GM15510 (cell line): Measurements from ENCODE around the gene CYB5R2.

Experiments used
- POLR2A ChIP-seq: IDR thresholded peaks from 3 replicates; pipeline ENCODE4 v1.6.1; 2011; ENCODE audit warnings: borderline replicate concordance; ENCODE audit not compliant: insufficient read length; ENCODE audit errors: extremely low read depth

The CYB5R2 gene

DNA sequence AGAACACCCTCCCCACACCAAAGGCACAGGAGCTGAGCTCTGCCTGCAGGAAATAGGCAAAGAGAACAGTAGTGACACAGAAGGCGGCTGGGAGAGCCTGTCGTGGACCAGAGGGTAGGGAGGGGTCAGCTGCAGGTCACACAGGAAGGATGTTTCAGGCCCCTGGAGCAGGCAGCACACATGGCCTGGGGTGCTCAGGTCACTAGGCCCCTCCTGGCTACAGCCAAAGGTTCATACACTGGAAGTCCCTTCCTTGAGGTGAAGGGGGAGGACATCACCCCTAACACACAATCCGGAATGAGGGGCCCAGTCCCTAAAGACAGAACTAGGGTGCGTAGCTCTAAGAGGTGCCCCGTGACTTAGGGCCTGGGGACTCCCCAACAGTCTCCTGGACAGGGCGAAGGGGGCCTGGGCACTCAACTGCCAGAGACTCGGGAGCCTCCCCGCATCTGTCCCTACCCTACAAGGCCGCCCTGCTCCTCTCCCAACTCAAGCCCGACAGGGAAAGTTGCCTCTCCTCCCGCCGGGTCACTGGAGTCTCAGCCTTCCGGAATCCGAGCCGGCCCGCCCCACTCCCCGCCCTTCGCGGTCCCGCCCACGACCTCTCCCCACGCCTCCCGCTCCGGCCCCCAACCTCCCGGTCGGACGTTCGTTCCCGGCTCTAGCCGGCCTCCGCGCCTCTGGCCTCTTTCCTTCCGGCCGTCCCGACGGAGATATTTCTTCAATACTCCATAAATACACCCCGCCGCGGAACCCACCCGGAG lies at the start of gene CYB5R2:
Gene CYB5R2, minus strand, starts transcription at position 541 of the 764 bp plus-strand sequence. CDS start 675 bp downstream, outside the sequence.
- no peak for TF ChIP-seq POLR2A

DNA sequence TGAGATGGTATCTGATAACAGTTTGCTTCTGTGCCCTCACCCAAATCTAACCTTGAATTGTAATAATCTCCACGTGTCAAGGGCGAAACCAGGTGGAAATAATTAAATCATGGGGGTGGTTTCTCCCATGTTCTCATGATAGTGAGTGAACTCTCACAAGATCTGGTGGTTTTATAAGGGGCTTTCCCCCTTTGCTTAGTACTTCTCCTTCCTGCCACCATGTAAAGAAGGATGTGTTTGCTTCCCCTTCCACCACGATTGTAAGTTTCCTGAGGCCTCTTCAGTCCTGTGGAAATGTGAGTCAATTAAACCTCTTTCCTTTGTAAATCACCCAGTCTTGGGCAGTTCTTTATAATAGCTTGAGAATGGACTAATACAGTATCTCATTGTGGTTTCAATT lies 41.5 kb upstream of the CYB5R2 start:
- no peak for TF ChIP-seq POLR2A

DNA sequence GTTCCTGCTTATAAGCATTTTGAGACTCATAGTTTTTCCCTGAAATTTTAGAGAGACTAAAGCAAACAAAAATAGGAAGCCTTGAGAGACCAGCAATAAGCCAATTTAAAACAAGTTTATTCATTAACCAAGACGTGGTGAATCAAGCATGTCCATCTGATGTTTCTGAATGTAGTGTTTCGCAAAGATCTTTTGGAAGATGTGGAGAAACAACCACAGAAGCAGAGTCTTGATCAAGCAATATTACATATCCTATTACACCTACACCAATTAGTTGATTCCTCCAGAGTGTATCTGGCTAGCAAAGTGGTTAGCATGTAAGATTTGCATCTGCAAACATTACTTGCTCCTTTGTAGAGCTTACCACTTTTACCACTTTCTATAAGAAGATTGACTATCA lies 33.1 kb upstream of the CYB5R2 start, which contains the start of gene OVCH2:
Gene OVCH2, minus strand, starts transcription at position 101 of the 400 bp plus-strand sequence. Its CDS starts 83 bp downstream, at position 18.
- no peak for TF ChIP-seq POLR2A

DNA sequence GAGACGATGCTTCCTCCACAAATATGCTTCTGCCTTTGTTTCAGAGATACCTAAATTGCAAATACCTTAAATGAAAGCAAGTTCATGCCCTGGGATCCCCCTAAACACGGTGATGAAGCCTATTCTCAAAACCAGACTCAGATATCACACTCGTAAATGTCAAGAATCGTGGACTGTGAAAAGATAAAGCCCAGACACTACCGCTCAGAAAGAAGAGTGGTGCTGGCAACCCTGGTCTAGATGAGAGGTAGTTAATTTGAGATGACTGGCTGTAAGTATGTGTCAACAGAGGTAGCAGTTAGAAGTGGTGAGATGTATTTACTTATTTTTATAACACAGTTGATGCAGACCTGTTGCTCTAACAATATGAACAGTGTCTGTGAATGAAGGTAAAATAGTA lies 30.4 kb upstream of the CYB5R2 start:
- no peak for TF ChIP-seq POLR2A

DNA sequence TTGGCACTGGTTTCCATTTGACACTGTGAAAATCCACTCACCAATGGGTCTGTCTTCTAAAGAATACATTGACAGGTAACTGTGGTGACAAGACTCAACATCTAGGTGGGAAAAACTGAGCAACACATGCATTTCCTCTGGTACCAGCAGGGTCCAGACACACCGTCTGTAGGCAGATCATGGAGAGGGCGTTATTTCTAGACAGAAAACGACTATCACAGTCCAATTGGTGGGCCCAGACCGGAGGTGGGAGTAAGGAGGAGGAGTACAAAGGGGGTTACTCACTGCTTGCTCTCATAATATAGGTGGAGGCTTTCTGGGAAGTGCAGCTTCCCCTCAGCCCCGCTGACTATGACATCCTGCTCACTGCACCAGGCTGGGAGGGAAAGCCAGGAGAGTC lies 23.1 kb upstream of the CYB5R2 start:
- no peak for TF ChIP-seq POLR2A

DNA sequence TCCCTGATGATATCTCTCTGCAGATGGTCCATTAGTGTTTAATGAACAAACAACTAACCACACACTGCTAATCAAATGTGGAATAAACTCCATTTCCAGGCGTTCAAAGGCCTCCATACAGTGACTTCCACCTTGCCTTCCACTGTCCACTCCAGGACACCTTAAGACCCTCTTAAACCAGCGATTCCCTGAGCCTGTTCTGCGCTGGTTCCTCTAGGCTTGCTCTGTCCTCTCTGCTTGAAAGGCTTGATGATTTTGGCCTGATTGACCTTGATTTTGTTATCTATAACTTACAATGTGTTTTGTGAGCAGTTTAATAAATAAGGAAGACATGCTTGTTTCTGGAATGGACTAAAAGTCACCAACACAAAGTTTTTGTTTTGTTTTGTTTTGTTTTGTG lies 20.9 kb upstream of the CYB5R2 start:
- TF ChIP-seq POLR2A, result no peak

DNA sequence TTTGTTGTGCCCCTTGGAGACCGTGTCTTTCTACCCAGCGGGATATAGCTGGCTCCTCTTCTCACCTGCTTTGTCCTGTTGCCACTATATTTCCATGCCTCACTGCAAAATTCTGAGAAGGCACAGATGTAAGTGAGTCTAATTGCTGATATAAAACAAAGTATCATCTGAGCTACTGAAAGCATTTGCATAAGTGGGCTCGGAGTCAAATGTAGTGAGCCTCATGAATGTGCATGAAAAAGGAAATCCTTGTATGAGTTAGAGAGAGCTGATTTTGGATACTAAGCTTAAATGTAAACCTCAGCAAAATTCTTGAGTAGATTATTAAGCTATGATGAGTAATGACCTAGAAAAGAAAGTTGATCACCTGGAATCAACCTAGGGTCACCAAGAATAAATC lies 19.1 kb upstream of the CYB5R2 start:
- TF ChIP-seq POLR2A, result no peak

DNA sequence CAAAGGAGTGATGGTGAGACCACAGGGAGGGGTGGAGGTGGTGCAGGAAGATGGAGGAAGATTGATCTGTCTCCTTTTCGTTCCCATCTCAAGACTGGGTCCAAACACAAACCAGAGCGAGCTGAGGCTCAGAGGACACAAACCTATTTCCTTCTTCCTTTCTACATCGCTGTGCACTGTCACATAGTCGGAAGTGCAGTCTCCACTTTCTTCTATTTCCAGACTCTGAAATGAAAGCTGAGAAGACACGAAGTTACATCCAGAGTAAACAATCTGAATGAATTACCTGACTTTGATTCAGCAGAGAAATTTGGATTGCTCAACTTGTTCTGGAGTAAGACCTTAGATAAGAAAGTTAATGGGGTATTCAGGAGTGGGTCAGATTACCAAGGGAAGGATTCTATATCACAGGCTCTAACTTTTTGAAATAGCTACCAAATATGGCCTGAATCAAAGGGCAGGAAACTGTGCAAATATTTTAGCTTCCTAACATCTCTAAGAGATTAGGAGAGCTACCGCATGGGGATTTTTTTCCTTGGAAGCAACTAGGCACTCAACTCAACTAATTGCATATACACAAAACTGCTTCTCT lies 18.6 kb upstream of the CYB5R2 start:
- TF ChIP-seq POLR2A, result no peak

DNA sequence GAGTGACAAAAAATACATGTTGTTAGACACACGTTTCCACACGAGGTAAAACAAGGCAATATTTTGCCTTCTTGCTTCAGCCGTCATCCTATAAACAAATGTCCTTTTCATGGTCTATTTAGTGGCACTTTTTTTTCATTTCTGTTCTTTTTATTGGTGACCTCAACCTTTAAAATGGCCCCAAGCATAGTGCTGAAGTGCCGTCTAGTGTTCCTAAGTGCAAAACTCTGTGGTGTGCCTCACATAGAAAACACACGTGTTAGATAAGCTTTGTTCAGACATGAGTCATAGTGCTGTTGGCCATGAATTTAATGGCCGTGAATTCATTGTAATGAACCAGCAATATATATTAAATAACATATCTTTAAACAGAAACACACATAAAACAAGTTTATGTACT lies 17.3 kb upstream of the CYB5R2 start:
- TF ChIP-seq POLR2A, result no peak

DNA sequence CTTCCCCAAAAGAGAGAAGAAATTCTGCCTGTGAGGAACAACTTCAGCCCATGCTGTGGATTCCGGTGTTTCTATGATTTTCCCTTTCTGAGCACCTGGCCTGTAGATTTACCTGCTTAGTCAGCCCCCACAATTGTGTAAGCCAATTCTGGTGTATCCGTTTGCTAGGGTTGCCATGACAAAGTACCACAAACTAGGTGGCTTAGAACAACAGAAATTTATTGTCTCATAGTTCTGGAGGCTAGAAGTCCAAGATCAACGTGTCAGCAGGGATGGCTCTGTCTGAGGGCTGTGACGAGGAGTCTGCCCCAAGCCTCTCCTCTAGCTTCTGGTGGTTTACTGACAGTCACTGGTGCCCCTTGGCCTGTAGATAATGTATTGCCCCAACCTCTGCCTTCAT lies 15.9 kb upstream of the CYB5R2 start:
- no peak for TF ChIP-seq POLR2A

DNA sequence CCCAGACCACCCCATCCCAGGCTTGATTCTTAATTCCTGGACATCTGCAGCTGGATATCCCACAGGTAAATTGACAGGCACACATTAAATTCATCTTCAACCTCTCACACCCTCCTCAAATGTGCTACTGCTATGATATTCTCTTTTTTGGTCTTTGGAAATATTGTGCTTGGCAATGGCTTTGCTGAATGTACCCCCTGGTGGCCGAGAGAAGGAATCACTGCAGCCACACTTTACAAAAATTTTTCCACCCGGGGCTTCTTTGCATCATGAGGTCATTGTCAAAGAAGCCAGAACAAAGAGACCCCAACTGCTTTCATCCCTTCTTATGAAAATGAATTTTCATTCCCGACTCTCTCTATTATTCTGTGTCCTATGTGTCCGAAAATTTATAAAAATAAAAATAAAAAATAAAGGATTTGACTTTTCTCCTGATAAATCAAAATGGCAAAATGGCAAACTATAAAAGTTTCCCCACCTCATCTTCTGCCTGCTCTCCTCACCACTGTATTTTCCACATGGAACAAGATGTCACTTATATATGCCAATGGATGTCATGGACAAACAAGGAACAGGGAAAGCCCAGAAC lies 15.0 kb upstream of the CYB5R2 start:
- no peak for TF ChIP-seq POLR2A

DNA sequence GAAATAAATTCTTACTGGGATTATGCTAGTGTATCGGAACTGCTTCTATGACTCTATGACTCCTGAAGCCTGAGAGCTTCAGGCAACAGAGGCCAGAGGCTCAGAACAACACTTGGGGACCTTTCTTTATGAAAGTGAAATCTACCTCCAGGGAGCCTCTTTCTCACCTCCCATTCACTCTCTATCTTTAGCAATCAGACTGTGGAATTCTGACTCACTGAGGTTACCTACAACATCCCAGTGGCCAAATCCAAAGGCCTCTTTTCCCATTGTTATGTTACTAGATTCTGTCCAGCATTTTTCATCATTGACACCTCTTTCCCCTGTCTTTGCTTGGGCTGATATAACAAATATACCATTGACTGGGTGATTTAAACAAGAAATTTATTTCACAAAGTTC lies 14.1 kb upstream of the CYB5R2 start:
- TF ChIP-seq POLR2A, result no peak

DNA sequence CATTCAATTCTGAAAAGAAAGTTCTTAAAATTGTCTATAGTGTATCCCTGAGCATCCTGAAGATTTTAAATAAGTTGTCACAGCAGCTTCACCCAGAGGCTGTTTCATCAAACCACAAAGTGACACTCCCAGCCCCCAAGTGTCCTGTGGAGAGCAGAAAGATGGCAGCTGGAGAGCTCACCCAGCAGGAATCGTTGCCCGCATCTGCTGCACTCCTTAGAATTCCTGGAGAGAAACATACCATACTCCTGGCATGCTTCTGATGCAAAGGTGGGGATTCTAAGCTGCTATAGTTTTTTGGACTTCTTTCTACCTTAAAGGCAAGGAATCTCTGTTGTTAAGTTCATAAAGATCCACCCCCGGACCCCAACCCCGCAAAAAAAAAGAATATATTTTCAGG lies 13.5 kb upstream of the CYB5R2 start:
- no peak for TF ChIP-seq POLR2A

DNA sequence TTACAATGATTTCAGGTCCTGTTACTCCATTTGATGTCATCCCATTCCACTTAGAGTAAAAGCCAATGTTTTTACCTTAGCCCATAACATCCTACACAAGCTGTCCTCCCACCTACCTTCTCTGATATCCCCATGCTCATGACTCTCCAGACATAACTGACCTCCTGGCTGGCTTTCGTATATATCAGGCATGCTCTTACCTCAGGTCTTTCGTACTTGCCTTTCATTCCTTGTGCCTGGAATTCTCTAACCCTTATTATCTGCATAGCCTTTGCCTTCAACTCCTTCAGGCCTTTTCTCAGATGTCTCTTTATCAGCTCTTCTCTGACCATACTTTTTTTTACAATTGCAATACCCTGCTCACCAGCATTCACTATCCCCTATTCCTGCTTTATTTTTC lies 10.3 kb upstream of the CYB5R2 start:
- no peak for TF ChIP-seq POLR2A

DNA sequence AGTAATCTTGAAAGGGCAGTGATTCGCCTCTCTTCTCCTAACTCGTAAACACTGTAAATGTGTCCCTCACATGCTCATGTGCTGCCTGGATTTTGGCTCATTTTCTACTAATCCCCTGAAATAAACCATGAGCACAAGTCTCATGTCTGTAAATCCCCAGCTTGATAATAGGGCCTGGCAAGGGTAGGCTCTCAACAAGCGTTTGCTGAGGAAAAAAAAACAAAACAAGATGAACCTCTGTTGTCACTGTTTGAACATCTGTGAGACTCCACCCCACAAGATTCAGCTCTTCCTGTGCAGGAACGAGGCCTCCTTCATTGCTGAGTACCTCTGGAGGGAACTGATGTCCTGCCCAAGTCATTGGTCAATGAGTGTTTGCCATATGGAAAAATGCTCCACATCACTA lies 4.5 kb upstream of the CYB5R2 start:
- no peak for TF ChIP-seq POLR2A

DNA sequence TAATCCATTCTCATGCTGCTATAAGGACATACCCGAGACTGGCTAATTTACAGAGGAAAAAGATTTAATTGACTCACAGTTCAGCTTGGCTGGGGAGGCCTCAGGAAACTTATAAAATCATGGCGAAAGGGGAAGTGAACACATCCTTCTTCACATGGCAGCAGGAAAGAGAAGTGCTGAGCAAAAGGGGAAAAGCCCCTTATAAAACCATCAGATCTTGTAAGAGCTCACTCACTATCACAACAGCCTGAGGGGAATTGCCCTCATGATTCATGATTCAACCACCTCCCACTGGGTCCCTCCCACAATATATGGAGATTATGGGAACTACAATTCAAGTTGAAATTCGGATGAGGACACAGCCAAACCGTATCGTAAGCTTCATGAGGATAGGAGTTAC lies 3.8 kb upstream of the CYB5R2 start:
- no peak for TF ChIP-seq POLR2A
